ENCODE measurements around the gene SPTBN1. TPM values are rescaled to one million over a fixed set of nuclear protein-coding genes. Genes with fewer than 3 reads are reported as not detected.

The SPTBN1 gene
- total RNA-seq, 1 donor from 2014 or later = 983 TPM

DNA sequence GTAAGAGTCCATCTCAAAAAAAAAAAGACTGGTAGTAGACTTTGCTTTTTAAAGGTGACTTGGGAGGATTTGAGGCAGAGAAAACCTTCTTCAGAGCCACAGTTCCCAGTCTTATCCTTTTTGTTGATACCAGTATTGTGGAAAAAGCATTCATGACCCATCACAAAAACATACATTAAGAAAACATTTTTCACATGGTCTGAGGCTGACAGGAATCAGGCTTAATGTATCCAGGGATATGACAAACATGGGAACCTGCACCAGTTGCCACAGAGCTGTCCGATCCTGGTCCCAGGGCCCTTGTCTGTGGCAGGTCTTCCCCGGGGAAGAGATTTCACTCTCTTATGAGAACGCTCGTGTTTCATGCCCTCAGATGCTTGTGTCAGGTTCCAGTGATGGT, 21.8 kb downstream of the SPTBN1 start:
- Mint-ChIP-seq H3K4me3 (ENCODE audit: unreplicated experiment) (no peak overlapping the region), H3K36me3 (ENCODE audit: low read depth, unreplicated experiment) (peaks cover 15% of the 10 kb centered on the region)
- TF ChIP-seq, protein P1, sequence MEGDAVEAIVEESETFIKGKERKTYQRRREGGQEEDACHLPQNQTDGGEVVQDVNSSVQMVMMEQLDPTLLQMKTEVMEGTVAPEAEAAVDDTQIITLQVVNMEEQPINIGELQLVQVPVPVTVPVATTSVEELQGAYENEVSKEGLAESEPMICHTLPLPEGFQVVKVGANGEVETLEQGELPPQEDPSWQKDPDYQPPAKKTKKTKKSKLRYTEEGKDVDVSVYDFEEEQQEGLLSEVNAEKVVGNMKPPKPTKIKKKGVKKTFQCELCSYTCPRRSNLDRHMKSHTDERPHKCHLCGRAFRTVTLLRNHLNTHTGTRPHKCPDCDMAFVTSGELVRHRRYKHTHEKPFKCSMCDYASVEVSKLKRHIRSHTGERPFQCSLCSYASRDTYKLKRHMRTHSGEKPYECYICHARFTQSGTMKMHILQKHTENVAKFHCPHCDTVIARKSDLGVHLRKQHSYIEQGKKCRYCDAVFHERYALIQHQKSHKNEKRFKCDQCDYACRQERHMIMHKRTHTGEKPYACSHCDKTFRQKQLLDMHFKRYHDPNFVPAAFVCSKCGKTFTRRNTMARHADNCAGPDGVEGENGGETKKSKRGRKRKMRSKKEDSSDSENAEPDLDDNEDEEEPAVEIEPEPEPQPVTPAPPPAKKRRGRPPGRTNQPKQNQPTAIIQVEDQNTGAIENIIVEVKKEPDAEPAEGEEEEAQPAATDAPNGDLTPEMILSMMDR (IDR thresholded peaks at IDR 0.05; ENCODE audit: unreplicated experiment) = no peak

DNA sequence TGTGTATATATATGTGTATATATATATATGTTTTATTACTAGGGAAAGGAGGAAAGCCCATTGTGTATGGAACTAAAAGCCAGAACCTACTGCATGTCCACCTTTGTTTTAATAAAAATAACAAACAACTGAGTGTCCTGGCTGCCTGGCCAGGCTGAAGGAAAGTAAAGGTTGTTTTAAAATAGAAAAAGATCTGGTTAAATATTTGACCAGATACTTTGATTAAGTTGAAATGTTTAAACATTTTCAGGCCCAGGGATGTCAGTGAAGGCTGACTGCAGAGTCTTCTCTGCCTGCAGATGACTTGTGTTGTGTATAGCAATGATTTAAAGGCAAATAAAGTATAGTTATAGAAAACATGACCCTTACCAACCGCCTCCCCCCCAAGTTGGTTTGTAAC, 22.8 kb downstream of the SPTBN1 start:
- H3K4me1 Mint-ChIP-seq (ENCODE audit: unreplicated experiment) = peaks cover 74% of the 10 kb centered on the region
- H3K36me3 Mint-ChIP-seq (ENCODE audit: low read depth, unreplicated experiment) = peaks cover 25% of the 10 kb centered on the region
- H3K4me3 Mint-ChIP-seq (ENCODE audit: unreplicated experiment) = peak overlapping the region; percentile 47
- no peak overlapping the region for H3K27ac Mint-ChIP-seq (ENCODE audit: unreplicated experiment)
- TF ChIP-seq, protein P1 (IDR thresholded peaks at IDR 0.05; ENCODE audit: unreplicated experiment) = no peak
- H3K9me3 Mint-ChIP-seq (ENCODE audit: unreplicated experiment) = no peaks in the 10 kb centered on the region
- no peak for DNase-seq (ENCODE audit: low spot score)
- H3K27me3 Mint-ChIP-seq (ENCODE audit: unreplicated experiment) = peaks cover 12% of the 10 kb centered on the region

More for the DNA sequence above, 21.8 kb downstream of the SPTBN1 start:
- DNase-seq (ENCODE audit: low spot score) = no peak
- no peaks in the 10 kb centered on the region for H3K9me3 Mint-ChIP-seq (ENCODE audit: unreplicated experiment)
- H3K27me3 Mint-ChIP-seq (ENCODE audit: unreplicated experiment) = peaks cover 9% of the 10 kb centered on the region
- H3K4me1 Mint-ChIP-seq (ENCODE audit: unreplicated experiment) = peaks cover 74% of the 10 kb centered on the region
- H3K27ac Mint-ChIP-seq (ENCODE audit: unreplicated experiment) = peak overlapping the region; percentile 38

DNA sequence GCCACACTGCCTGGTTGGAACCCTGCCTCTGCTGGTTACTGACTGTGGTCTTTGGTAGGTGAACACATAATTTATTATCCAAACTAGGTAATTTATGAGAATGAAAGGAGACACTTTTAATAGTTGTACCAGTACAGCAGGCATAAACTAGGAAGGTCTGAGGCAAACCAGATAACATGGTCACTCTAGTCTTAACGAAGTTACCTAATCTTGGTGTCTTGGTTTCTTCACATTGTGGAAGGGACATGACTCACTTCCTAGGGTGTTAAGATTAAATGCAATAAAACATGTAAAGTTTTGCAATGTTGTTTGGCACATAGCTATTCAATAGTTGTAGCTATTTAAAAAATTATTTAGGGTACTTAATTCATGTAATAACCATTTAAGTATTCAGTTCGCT, 23.3 kb downstream of the SPTBN1 start:
- Mint-ChIP-seq H3K27me3 (ENCODE audit: unreplicated experiment) (peaks cover 12% of the 10 kb centered on the region), H3K4me1 (ENCODE audit: unreplicated experiment) (peaks cover 76% of the 10 kb centered on the region), H3K36me3 (ENCODE audit: low read depth, unreplicated experiment) (peaks cover 30% of the 10 kb centered on the region), H3K9me3 (ENCODE audit: unreplicated experiment) (no peaks in the 10 kb centered on the region), H3K4me3 (ENCODE audit: unreplicated experiment) (peak overlapping the region; percentile 47), H3K27ac (ENCODE audit: unreplicated experiment) (no peak overlapping the region)
- DNase-seq (ENCODE audit: low spot score) = no peak
- TF ChIP-seq, protein P1 (IDR thresholded peaks at IDR 0.05; ENCODE audit: unreplicated experiment) = no peak

DNA sequence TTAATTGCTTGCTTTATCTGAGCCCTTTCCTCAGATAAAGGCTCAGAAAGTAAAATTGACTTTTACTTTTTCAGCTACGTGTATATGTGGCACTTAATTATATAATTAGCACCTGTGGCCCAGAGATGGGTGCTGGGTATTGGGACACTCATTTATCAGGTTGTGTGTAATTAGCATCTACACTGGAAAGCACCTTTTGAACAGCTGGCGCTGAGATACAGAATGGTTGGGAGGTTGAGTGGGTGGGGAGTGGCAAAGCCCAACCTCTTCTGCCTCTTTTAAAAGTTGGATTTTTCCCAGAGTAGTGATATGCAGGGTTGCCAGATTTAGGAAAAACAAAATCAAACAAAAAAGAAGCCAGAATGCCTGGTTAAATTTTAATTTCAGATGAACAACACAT, 23.9 kb downstream of the SPTBN1 start:
- H3K4me1 Mint-ChIP-seq (ENCODE audit: unreplicated experiment) = peaks cover 78% of the 10 kb centered on the region
- DNase-seq (ENCODE audit: low spot score) = no peak
- TF ChIP-seq, protein P1 (IDR thresholded peaks at IDR 0.05; ENCODE audit: unreplicated experiment) = no peak
- peaks cover 12% of the 10 kb centered on the region for H3K27me3 Mint-ChIP-seq (ENCODE audit: unreplicated experiment)
- H3K27ac Mint-ChIP-seq (ENCODE audit: unreplicated experiment) = no peak overlapping the region
- H3K4me3 Mint-ChIP-seq (ENCODE audit: unreplicated experiment) = no peak overlapping the region
- no peaks in the 10 kb centered on the region for H3K9me3 Mint-ChIP-seq (ENCODE audit: unreplicated experiment)
- peaks cover 36% of the 10 kb centered on the region for H3K36me3 Mint-ChIP-seq (ENCODE audit: low read depth, unreplicated experiment)

DNA sequence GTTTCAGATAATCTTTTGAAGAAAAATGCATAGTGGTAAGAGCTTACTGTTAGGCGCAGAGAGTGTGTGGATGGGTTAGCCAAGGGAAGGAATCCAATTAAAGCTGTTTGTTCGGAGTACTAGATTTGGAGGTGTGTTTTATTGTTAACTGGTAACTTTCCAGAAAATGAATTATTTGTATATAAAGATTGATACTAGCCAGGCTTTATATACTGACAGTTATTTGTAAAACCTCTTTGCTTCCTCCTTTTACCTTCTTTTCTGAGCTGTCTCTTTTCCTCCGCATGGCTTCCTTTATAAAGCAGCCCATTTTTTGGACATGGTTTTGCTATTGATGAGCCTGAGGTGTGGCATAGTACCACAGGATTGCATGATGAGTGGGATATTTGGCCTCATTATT, 25.6 kb downstream of the SPTBN1 start:
- H3K36me3 Mint-ChIP-seq (ENCODE audit: low read depth, unreplicated experiment) = peaks cover 42% of the 10 kb centered on the region
- peak overlapping the region; percentile 23 for H3K27ac Mint-ChIP-seq (ENCODE audit: unreplicated experiment)
- DNase-seq (ENCODE audit: low spot score) = no peak
- H3K27me3 Mint-ChIP-seq (ENCODE audit: unreplicated experiment) = peaks cover 12% of the 10 kb centered on the region
- TF ChIP-seq, protein P1 (IDR thresholded peaks at IDR 0.05; ENCODE audit: unreplicated experiment) = no peak
- no peaks in the 10 kb centered on the region for H3K9me3 Mint-ChIP-seq (ENCODE audit: unreplicated experiment)
- peak overlapping the region; percentile 14 for H3K4me3 Mint-ChIP-seq (ENCODE audit: unreplicated experiment)
- peaks cover 69% of the 10 kb centered on the region for H3K4me1 Mint-ChIP-seq (ENCODE audit: unreplicated experiment)

Data from endothelial cell (in vitro differentiated cells).